Breast epithelium (tissue), 4 donors: ENCODE data around the gene COL15A1. TPM values are rescaled to one million over a fixed set of nuclear protein-coding genes. Genes with fewer than 3 reads are reported as not detected.

Experiments used
- DNase-seq, 2 donors: peaks; one replicate each; pipeline ENCODE4 v3.0.0-alpha.2; 2019; ENCODE audit warnings: low spot score in 2 of 2
- H3K27ac ChIP-seq, 2 donors: fragments of 200-600 bp; sonication (generic) in 1 of 2; one replicate each; pipeline ENCODE4 v1.5.1; 2016 to 2019; ENCODE audit warnings: mild to moderate bottlenecking in 1 of 2
- H3K27me3 ChIP-seq, 2 donors: fragments of 200-600 bp; sonication (generic) in 1 of 2; one replicate each; pipeline versions ENCODE4 v1.5.1 to v1.6.0; 2017 to 2019; ENCODE audit warnings: control low read depth in 1 of 2, mild to moderate bottlenecking in 1 of 2
- H3K36me3 ChIP-seq: fragments of 200-600 bp; one replicate; pipeline ENCODE4 v1.5.1; 2019
- H3K4me1 ChIP-seq, 2 donors: fragments of 200-600 bp; sonication (generic); one replicate each; pipeline ENCODE4 v1.5.1; 2016 to 2019; ENCODE audit warnings: control low read depth in 1 of 2
- H3K4me3 ChIP-seq, 3 donors: fragments of 200-600 bp; sonication (generic); 1 replicate in 2 of 3; 2 replicates in 1 of 3; pipeline ENCODE4 v1.5.1; 2016 to 2019; ENCODE audit warnings: mild to moderate bottlenecking in 3 of 3, moderate library complexity in 2 of 3
- H3K9me3 ChIP-seq, 2 donors: fragments of 200-600 bp; sonication (generic) in 1 of 2; one replicate each; pipeline ENCODE4 v1.5.1; 2016 to 2019; ENCODE audit warnings: control low read depth in 1 of 2
- POLR2A ChIP-seq: fragments of 450-650 bp; IDR thresholded peaks from one replicate; pipeline ENCODE4 v1.6.1; 2016; ENCODE audit warnings: antibody characterized with exemption, mild to moderate bottlenecking, moderate library complexity
- POLR2AphosphoS5 ChIP-seq, 3 donors: sonication (generic); formaldehyde crosslinking; IDR thresholded peaks; one replicate each; pipeline ENCODE4 v1.6.1; 2017; ENCODE audit warnings: antibody characterized with exemption in 3 of 3
- intact Hi-C: fragments of 100-400 bp; cut with DNase I; formaldehyde crosslinking; loops from one replicate; pipeline ENCODE4 v1.15.1; 2023; ENCODE audit warnings: low total_unique reads
- total RNA-seq, 3 donors: library from RNA; depleted of rRNA; stranded (reverse); fragments of >200 nt; gene quantifications; one replicate each; pipeline ENCODE4 v1.1.0, GENCODE V29; 2016
- TF ChIP-seq, protein P1 (sequence below), 3 donors: fragments of 450-650 bp; IDR thresholded peaks; one replicate each; pipeline ENCODE4 v1.5.1; 2016 to 2017; ENCODE audit warnings: antibody characterized with exemption in 3 of 3, mild to moderate bottlenecking in 3 of 3, moderate library complexity in 3 of 3

COL15A1 gene
- total RNA-seq, 3 donors from 2014 or later: 13.9 to 47.8 (median 32.4) TPM

DNA sequence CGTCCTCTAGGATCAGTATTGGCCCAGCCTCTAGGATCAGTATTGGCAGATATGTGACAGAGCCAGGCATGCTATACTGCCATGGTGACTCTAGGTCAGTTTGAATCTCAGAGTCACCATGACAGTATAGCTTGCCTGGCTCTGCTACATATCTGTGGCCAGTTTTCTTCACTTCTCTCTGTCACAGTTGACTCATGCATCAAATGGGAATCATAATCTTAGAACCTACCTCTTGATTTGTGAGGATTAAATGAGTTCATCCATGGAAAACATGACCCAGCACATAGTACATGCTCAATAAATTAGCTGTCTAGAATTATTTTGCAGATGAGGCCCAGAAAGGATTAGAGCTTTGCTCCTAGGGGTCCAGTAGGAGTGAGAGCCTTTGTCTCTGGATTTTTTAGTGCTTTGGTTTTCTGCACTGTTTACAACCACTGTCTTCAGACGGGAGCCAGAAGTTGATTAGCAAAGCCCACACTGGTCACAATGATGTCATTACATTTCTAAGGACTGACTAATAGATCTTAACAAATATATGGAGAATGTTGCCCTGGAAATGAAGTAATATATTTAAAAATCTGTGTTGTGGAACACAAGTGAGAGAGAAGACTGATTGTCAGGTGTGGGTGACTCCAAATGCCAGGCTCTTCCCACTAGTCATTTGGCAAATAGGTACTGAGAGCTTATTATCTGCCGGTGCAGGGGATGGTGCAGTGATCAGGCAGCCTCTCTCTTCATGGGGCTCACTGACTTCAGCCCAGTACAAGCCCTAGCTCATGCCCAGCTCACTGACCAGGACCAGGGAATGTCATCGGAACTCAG, 76.0 kb downstream of the COL15A1 start:
- TF ChIP-seq POLR2AphosphoS5 (IDR thresholded peaks at IDR 0.05): no peak
- no peak for TF ChIP-seq POLR2A
- TF ChIP-seq, protein P1, sequence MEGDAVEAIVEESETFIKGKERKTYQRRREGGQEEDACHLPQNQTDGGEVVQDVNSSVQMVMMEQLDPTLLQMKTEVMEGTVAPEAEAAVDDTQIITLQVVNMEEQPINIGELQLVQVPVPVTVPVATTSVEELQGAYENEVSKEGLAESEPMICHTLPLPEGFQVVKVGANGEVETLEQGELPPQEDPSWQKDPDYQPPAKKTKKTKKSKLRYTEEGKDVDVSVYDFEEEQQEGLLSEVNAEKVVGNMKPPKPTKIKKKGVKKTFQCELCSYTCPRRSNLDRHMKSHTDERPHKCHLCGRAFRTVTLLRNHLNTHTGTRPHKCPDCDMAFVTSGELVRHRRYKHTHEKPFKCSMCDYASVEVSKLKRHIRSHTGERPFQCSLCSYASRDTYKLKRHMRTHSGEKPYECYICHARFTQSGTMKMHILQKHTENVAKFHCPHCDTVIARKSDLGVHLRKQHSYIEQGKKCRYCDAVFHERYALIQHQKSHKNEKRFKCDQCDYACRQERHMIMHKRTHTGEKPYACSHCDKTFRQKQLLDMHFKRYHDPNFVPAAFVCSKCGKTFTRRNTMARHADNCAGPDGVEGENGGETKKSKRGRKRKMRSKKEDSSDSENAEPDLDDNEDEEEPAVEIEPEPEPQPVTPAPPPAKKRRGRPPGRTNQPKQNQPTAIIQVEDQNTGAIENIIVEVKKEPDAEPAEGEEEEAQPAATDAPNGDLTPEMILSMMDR (IDR thresholded peaks at IDR 0.05): no peak
- Histone ChIP-seq H3K4me3 (no peak overlapping the region), H3K4me1 (no peaks in the 10 kb centered on the region), H3K27me3 (no peaks in the 10 kb centered on the region), H3K27ac (peak overlapping the region; percentile 69 to 89), H3K36me3 (no peaks in the 10 kb centered on the region), H3K9me3 (no peaks in the 10 kb centered on the region)
- intact Hi-C loops: no loop called here
- no peak for DNase-seq

DNA sequence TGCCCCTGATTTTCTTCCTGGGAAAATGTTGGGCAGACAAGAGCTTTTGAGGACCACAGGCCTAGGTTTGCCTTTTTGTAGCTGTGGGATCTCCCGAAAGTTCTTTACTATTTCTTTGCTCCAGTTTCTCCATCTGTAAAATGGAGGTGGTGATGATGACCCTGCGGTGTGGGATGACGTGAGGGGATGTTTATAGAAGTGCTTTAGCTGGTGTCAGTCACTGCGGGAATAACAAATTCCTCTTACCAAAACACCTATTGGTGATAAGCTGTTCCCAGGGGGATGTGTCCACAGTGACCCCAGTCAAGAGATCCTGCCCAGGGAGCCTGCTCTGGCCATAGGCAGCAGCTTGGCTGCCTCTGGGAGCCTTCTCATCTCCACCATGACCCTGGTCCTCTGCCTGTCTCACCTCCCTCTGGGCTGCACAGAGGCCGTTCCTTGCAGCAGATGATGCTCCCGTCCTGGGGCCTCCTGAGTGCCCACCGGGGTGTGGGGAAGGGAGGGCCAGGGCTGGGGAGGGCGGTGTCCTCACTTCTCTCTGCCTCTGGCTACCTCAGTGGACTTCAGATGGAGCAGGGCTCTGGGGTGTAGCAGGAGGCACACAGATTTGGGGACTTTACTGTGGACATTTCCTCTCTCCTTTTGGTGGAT, 77.2 kb downstream of the COL15A1 start:
- H3K36me3 ChIP-seq: no peaks in the 10 kb centered on the region
- no peaks in the 10 kb centered on the region for H3K9me3 ChIP-seq
- H3K27ac ChIP-seq: peak overlapping the region; percentile 69 to 89
- DNase-seq: no peak
- TF ChIP-seq, protein P1 (IDR thresholded peaks at IDR 0.05): no peak
- TF ChIP-seq POLR2A (no peak), POLR2AphosphoS5 (IDR thresholded peaks at IDR 0.05) (no peak)
- no peaks in the 10 kb centered on the region for H3K27me3 ChIP-seq
- H3K4me1 ChIP-seq: no peaks in the 10 kb centered on the region
- H3K4me3 ChIP-seq: no peak overlapping the region
- intact Hi-C loops: no loop called here

DNA sequence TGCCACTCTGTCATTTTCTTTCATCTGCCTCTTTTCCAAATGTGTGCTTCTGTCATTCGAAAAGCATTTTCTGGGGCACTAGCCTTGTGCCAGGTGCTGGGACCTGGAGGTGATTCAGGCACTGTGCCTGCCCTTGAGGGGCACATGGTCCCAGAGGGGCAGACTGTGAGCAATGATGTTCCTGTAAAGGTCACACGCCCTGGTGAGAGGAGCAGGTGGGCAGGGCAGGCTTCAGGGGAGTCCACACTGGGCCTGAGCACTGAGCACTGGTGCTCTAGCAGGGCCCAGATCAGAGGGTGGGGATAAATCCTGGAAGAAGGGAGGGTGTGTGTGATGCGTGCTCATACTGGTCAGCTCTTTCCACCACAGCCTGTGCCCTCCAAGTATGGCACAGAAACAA, 77.8 kb downstream of the COL15A1 start:
- Histone ChIP-seq H3K4me3 (no peak overlapping the region), H3K9me3 (no peaks in the 10 kb centered on the region), H3K27ac (peak overlapping the region in 1 of 2 donors; percentile 89), H3K36me3 (no peaks in the 10 kb centered on the region), H3K4me1 (no peaks in the 10 kb centered on the region), H3K27me3 (no peaks in the 10 kb centered on the region)
- intact Hi-C loops: no loop called here
- no peak for TF ChIP-seq POLR2AphosphoS5 (IDR thresholded peaks at IDR 0.05)
- TF ChIP-seq, protein P1 (IDR thresholded peaks at IDR 0.05): no peak
- TF ChIP-seq POLR2A: no peak
- no peak for DNase-seq

DNA sequence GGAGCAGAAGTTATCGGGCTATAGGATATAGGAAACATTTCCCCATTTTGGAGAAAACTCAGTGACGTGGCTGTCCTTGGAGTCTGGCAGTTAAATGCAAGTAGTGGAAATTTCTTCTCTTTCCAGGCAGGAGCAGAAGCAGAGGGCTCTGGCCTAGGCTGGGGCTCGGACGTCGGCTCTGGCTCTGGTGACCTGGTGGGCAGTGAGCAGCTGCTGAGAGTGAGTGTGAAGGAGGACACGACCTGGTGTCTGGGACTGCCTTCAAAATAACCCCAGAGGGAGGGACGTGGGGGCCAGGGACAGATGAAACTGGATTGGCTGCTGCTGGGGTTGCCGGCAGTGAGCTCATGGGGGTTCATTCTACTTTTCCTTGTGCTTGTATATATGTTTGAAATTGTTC, 79.5 kb downstream of the COL15A1 start:
- Histone ChIP-seq H3K36me3 (no peaks in the 10 kb centered on the region), H3K4me1 (no peaks in the 10 kb centered on the region), H3K9me3 (no peaks in the 10 kb centered on the region), H3K4me3 (no peak overlapping the region), H3K27me3 (no peaks in the 10 kb centered on the region), H3K27ac (peak overlapping the region in 1 of 2 donors; percentile 89)
- intact Hi-C loops: no loop called here
- DNase-seq: no peak
- TF ChIP-seq POLR2AphosphoS5 (IDR thresholded peaks at IDR 0.05) (no peak), POLR2A (no peak)
- TF ChIP-seq, protein P1 (IDR thresholded peaks at IDR 0.05): no peak

DNA sequence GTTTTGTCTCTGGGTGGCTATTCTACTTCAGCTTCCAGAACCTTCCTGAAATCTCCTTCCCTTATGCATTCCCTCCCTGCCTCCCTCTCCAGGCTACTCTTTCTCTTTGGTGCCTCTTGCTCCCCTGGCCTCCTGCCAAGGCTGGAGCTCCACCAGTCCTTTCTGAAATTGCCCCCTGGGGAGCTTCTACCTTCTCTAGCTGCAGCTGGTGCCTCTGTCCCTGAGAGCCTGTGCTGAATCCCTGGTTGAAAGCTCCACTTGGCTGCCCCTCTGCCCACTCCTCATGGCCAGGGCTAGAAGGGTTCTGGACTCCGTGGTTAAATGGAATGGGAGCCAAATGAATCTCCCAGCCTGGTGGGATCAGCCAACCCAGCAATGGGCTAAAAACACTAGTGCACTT, 80.1 kb downstream of the COL15A1 start:
- no peaks in the 10 kb centered on the region for H3K27me3 ChIP-seq
- intact Hi-C loops: no loop called here
- peak overlapping the region in 1 of 2 donors; percentile 89 for H3K27ac ChIP-seq
- H3K36me3 ChIP-seq: no peaks in the 10 kb centered on the region
- no peak overlapping the region for H3K4me3 ChIP-seq
- H3K9me3 ChIP-seq: no peaks in the 10 kb centered on the region
- no peaks in the 10 kb centered on the region for H3K4me1 ChIP-seq
- DNase-seq: no peak
- no peak for TF ChIP-seq POLR2A
- TF ChIP-seq, protein P1 (IDR thresholded peaks at IDR 0.05): no peak
- TF ChIP-seq POLR2AphosphoS5 (IDR thresholded peaks at IDR 0.05): no peak
